K562 treated with DMSO at 1 percent for 12 hours (cell line): Measurements from ENCODE around the gene NGB. TPM values are rescaled to one million over a fixed set of nuclear protein-coding genes. Genes with fewer than 3 reads are reported as not detected.

Experiments
- total RNA-seq: library from RNA; unstranded; fragments of 300-600 nt; gene quantifications from 2 replicates; pipeline ENCODE4 v1.2.3, GENCODE V29; 2022; ENCODE audit not compliant: insufficient read depth

The NGB gene, protein sequence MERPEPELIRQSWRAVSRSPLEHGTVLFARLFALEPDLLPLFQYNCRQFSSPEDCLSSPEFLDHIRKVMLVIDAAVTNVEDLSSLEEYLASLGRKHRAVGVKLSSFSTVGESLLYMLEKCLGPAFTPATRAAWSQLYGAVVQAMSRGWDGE
- not detected in 2 replicates for total RNA-seq

DNA sequence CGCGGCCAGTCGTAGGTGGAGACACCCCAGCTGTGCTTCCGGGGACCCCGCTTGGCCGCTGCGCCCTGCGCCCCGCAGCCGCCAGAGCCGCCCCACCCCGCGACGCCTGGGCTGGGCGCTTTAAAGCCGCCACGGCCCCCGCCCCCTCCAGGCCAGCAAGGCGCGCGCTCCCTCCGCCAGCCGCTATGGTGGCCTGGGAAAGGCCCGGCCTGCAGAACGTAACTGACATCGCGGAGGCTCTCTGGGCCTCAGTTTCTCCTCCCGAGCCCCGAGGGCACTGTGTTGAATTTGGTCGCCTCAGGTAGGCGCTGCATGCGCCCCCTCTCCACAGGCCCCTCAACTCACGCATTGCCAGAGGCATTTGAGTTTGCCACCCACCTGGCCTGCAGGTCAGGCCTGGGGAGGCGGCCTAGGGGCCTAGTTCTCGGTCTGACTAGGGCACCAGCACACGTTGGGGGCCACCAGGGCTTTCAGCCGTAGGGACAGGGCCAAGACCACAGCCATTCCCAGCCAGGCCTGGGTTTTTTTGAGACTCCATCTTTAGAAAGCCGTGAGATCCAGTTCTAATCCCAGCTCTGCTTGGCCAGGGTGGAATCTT, at the start of gene NGB:
Gene NGB (minus strand): TSS at position 94 of the 598 bp plus-strand sequence. CDS start 269 bp downstream, outside the sequence.

DNA sequence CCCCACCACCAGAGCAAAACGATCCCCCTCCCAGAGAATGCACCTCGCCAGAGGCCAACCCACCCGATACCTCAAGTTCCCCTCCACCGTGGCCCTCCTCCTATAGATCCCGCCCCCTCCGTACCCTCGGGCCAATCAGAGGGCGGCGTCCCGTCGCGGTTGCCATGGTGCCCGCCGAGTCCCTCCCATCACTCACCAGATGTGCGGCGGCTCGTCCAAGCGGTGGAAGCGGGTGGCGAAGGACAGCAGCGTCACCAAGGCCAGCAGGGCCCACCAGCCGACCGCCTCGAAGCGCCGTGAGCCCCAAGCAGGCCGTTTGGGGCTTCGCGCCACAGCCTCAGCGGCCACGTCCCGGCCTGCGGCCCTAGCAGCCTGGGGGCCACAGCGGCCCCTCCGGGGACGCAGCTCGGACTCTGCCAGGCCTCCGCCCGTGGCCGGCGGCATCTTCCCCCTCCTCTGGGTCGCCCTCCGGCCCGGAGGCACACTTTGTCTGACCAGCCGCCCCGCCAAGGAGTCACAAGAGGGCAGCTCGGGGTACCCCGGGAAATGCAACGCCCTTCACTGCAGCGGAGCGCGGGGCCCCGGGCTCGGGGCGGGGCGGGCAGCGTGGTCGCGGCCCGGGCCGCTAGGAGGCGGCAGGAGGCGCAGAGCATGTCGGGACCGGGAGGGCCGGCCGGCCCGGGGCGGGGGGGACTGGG, 49.4 kb upstream of the NGB start, which contains the start of gene POMT2:
Gene POMT2 (minus strand): TSS at position 646 of the 698 bp plus-strand sequence. CDS start 202 bp downstream, at position 444.

Other genes starting within 250 kb of the NGB start
- gene IRF2BPL, start 242.5 kb downstream of the NGB start, total RNA-seq = 26.4 and 39.6 TPM in 2 replicates
- gene CIPC, start 172.9 kb downstream of the NGB start, total RNA-seq = 2.1 and 7.7 TPM in 2 replicates
- not detected in 2 replicates for gene ZDHHC22, start 129.4 kb downstream of the NGB start, total RNA-seq
- gene TMEM63C, start 89.4 kb downstream of the NGB start, total RNA-seq = not detected in 2 replicates
- 4.8 and 6.9 TPM in 2 replicates for gene POMT2, start 49.7 kb upstream of the NGB start, total RNA-seq
- 25.9 and 37.0 TPM in 2 replicates for gene GSTZ1, start 49.8 kb upstream of the NGB start, total RNA-seq
- 2.0 and 8.6 TPM in 2 replicates for gene TMED8, start 105.9 kb upstream of the NGB start, total RNA-seq
- gene SAMD15, start 106.2 kb upstream of the NGB start, total RNA-seq = 0.48 TPM in 1 of 2 replicates, not detected in the other
- gene NOXRED1, start 152.3 kb upstream of the NGB start, total RNA-seq = not detected in 2 replicates
- 8.8 and 15.1 TPM in 2 replicates for gene VIPAS39, start 186.4 kb upstream of the NGB start, total RNA-seq
- gene AHSA1, start 186.9 kb upstream of the NGB start, total RNA-seq = 99.4 and 106 TPM in 2 replicates
- not detected in 2 replicates for gene ISM2, start 227.6 kb upstream of the NGB start, total RNA-seq